Esophagus squamous epithelium (tissue), 5 donors: Measurements from ENCODE around the gene SRGAP3. TPM values are rescaled to one million over a fixed set of nuclear protein-coding genes. Genes with fewer than 3 reads are reported as not detected.

Experiments used
- DNase-seq: peaks from one replicate; lab custom pipeline; 2025; lab: John Stamatoyannopoulos, UW
- H3K27ac ChIP-seq, 4 donors: fragments of 200-600 bp; sonication (generic); one replicate each; pipeline ENCODE4 v1.5.1; 2016 to 2019; ENCODE audit warnings: mild to moderate bottlenecking in 1 of 4
- H3K27me3 ChIP-seq, 4 donors: fragments of 200-600 bp; sonication (generic); 1 replicate in 3 of 4; 2 replicates in 1 of 4; pipeline versions ENCODE4 v1.5.1 to v1.6.0; 2017 to 2021; ENCODE audit warnings: antibody characterized with exemption in 1 of 4
- H3K36me3 ChIP-seq, 3 donors: fragments of 200-600 bp; sonication (generic); one replicate each; pipeline ENCODE4 v1.5.1; 2016 to 2019
- H3K4me1 ChIP-seq, 3 donors: fragments of 200-600 bp; sonication (generic); one replicate each; pipeline ENCODE4 v1.5.1; 2017 to 2019
- H3K4me3 ChIP-seq, 4 donors: fragments of 200-600 bp; sonication (generic); 1 replicate in 3 of 4; 2 replicates in 1 of 4; pipeline ENCODE4 v1.5.1; 2016 to 2019; ENCODE audit warnings: mild to moderate bottlenecking in 2 of 4, moderate library complexity in 1 of 4
- H3K9me3 ChIP-seq, 3 donors: fragments of 200-600 bp; sonication (generic); one replicate each; pipeline ENCODE4 v1.5.1; 2016 to 2019
- POLR2A ChIP-seq, 4 donors: fragments of 450-650 bp; IDR thresholded peaks; one replicate each; pipeline ENCODE4 v1.6.1; 2017; ENCODE audit warnings: antibody characterized with exemption in 4 of 4, mild to moderate bottlenecking in 4 of 4, moderate library complexity in 3 of 4
- WGBS, 2 donors: methylation state at CpG; one replicate each; pipeline ENCODE4 v1.1.5; 2018; 5-methylcytosine and 5-hydroxymethylcytosine counted together
- intact Hi-C: fragments of 100-400 bp; cut with DNase I; formaldehyde crosslinking; loops from one replicate; pipeline ENCODE4 v1.15.0; 2022
- total RNA-seq, 4 donors: library from RNA; depleted of rRNA; stranded (reverse); fragments of >200 nt; gene quantifications; one replicate each; pipeline ENCODE4 v1.1.0, GENCODE V29; 2016
- TF ChIP-seq, protein P1 (sequence below), 6 experiments: fragments of 450-650 bp in 4 of 6; fragments of 200-600 bp in 2 of 6; sonication (generic) in 2 of 6; IDR thresholded peaks; one replicate each; pipeline ENCODE4 v1.5.1; 2016 to 2019; ENCODE audit warnings: antibody characterized with exemption in 6 of 6, mild to moderate bottlenecking in 4 of 6, moderate library complexity in 4 of 6
- donor health status: DM: yes; HTN: yes; CAD: no.

SRGAP3 gene
- total RNA-seq, 4 donors from 2014 or later = 4.0 to 15.8 (median 6.6) TPM

- Histone ChIP-seq H3K27me3 (no peaks in the 10 kb centered on the region), H3K4me1 (no peaks in the 10 kb centered on the region), H3K36me3 (peaks cover 0 to 59% (median 0%) of the 10 kb centered on the region in 3 donors), H3K27ac (no peak overlapping the region), H3K9me3 (no peaks in the 10 kb centered on the region), H3K4me3 (no peak overlapping the region)
- TF ChIP-seq, protein P1, sequence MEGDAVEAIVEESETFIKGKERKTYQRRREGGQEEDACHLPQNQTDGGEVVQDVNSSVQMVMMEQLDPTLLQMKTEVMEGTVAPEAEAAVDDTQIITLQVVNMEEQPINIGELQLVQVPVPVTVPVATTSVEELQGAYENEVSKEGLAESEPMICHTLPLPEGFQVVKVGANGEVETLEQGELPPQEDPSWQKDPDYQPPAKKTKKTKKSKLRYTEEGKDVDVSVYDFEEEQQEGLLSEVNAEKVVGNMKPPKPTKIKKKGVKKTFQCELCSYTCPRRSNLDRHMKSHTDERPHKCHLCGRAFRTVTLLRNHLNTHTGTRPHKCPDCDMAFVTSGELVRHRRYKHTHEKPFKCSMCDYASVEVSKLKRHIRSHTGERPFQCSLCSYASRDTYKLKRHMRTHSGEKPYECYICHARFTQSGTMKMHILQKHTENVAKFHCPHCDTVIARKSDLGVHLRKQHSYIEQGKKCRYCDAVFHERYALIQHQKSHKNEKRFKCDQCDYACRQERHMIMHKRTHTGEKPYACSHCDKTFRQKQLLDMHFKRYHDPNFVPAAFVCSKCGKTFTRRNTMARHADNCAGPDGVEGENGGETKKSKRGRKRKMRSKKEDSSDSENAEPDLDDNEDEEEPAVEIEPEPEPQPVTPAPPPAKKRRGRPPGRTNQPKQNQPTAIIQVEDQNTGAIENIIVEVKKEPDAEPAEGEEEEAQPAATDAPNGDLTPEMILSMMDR (IDR thresholded peaks at IDR 0.05) = no peak
- TF ChIP-seq POLR2A (IDR thresholded peaks at IDR 0.05) = no peak
- intact Hi-C loops = loop anchor here (10.0 kb wide), 1 partner anchor 243 kb away; no protein-coding TSS in a partner anchor
- no peak for DNase-seq
- 83 to 100% methylated on average over 1 to 2 of the region's 2 CpGs for WGBS, 2 donors
These were observed 187.8 kb downstream of the SRGAP3 start for GRCh38 chr3:9061634-9062033.

GRCh38 chr3:9059489-9060400, 189.7 kb downstream of the SRGAP3 start:
- Histone ChIP-seq H3K4me3 (no peak overlapping the region), H3K27ac (no peak overlapping the region), H3K4me1 (no peaks in the 10 kb centered on the region), H3K36me3 (peaks cover 0 to 72% (median 0%) of the 10 kb centered on the region in 3 donors), H3K27me3 (no peaks in the 10 kb centered on the region), H3K9me3 (no peaks in the 10 kb centered on the region)
- intact Hi-C loops = loop anchor here (10.0 kb wide), 1 partner anchor 245 kb away; no protein-coding TSS in a partner anchor
- TF ChIP-seq POLR2A (IDR thresholded peaks at IDR 0.05) = no peak
- TF ChIP-seq, protein P1 (IDR thresholded peaks at IDR 0.05) = no peak
- WGBS, 2 donors = 80% methylated on average over 17 to 18 of the region's 19 CpGs
- no peak for DNase-seq

DNA sequence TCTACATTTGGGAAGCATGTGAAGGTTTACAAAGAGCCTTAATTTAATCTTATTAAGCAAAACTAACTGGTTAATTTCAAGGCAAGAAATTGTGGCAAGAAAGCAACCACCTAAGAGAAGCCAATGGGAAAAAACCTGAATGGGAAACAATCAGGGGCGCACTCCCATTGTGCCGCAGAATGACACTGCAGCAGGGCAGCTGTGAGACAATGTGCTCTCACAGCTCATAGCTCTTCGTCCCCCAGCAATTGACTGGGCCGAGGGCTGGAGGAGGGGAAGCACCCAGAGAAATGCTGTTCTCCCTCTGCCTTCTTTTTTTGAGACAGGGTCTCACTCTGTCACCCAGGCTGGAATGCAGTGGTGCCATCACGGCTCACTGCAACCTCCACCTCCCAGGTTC, 192.9 kb downstream of the SRGAP3 start:
- H3K27ac ChIP-seq = no peak overlapping the region
- WGBS, 2 donors = 55 to 92% methylated on average over 5 of the region's 5 CpGs
- TF ChIP-seq, protein P1 (IDR thresholded peaks at IDR 0.05) = no peak
- TF ChIP-seq POLR2A (IDR thresholded peaks at IDR 0.05) = no peak
- H3K4me3 ChIP-seq = no peak overlapping the region
- DNase-seq = no peak
- no peaks in the 10 kb centered on the region for H3K4me1 ChIP-seq
- intact Hi-C loops = no loop called here
- H3K36me3 ChIP-seq = peaks cover 0 to 84% (median 0%) of the 10 kb centered on the region in 3 donors
- no peaks in the 10 kb centered on the region for H3K9me3 ChIP-seq
- H3K27me3 ChIP-seq = no peaks in the 10 kb centered on the region

DNA sequence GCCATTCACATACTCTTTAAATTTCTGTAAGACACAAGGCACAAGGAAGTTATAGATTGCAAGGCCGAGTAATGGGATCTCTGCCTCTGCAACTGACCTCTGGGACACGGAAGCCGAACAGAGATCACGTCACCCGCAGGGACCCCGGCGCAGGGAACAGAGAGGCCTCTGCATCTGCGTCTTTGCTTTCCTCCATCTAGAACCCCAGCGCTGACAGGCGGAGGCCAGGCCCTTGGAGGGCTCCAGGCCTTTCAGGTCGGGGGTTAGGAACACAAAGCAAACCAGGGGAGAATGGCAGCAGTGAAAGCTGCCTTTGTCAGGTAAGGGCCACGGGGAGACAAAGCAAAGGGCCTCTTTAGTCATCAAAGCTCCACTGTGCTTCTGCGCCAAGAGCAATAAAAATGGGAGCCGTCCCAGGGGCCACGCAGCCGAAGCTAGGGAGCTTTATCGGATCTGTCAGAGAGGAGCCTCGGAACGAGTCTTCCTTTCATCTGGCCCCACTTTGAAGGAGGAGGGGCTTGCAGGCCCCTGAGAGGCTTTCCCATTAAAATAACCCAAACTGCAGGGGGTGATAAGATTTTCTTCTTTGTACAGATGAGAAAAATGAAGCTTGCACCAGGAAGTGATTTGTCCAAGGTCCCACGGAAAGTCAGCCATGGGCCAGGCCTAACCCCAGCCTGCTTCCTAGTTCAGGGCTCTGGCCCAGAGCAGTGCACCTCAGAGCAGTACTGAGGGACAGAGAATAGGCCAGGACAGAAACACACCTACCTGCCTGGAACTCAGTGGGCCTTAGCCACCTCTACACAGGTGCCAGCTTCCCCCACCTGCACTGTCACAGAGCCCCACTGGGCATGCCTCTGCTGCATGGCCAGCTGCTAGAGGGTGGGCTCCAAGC, 201.7 kb downstream of the SRGAP3 start:
- H3K4me1 ChIP-seq = no peaks in the 10 kb centered on the region
- intact Hi-C loops = no loop called here
- TF ChIP-seq POLR2A (IDR thresholded peaks at IDR 0.05) = no peak
- TF ChIP-seq, protein P1 (IDR thresholded peaks at IDR 0.05) = no peak
- peaks cover 0 to 55% (median 0%) of the 10 kb centered on the region in 3 donors for H3K36me3 ChIP-seq
- WGBS, 2 donors = 88 to 90% methylated on average over 12 to 15 of the region's 20 CpGs
- no peak for DNase-seq
- no peaks in the 10 kb centered on the region for H3K27me3 ChIP-seq
- H3K27ac ChIP-seq = no peak overlapping the region
- H3K9me3 ChIP-seq = no peaks in the 10 kb centered on the region
- H3K4me3 ChIP-seq = no peak overlapping the region
